ENCODE measurements around the gene TIAM2. TPM values are rescaled to one million over a fixed set of nuclear protein-coding genes. Genes with fewer than 3 reads are reported as not detected.
"Not testable (repeated sequence)": the region's sequence is repeated elsewhere in the genome, so short reads cannot be mapped to it uniquely, and the experiment has no call there.

The TIAM2 gene
- total RNA-seq, 2 donors from 2014 or later, result 9.3 to 10.3 TPM

- no peak overlapping the region for H3K4me3 ChIP-seq
- H3K9me3 ChIP-seq, result no peaks in the 10 kb centered on the region
- TF ChIP-seq CTCF (IDR thresholded peaks at IDR 0.05), result no peak
- no peaks in the 10 kb centered on the region for H3K36me3 ChIP-seq
- no peak overlapping the region for H3K27ac ChIP-seq
- DNase-seq (ENCODE audit: low spot score), result no peak
- no peaks in the 10 kb centered on the region for H3K27me3 ChIP-seq
- no peaks in the 10 kb centered on the region for H3K4me1 ChIP-seq
Measured at GRCh38 chr6:155181498-155181897, 186.4 kb downstream of the TIAM2 start.

- Histone ChIP-seq H3K4me3 (no peak overlapping the region), H3K27ac (no peak overlapping the region), H3K4me1 (no peaks in the 10 kb centered on the region), H3K36me3 (no peaks in the 10 kb centered on the region), H3K9me3 (no peaks in the 10 kb centered on the region), H3K27me3 (no peaks in the 10 kb centered on the region)
- no peak for DNase-seq (ENCODE audit: low spot score)
- no peak for TF ChIP-seq CTCF (IDR thresholded peaks at IDR 0.05)
Measured at GRCh38 chr6:155182103-155182502, 187.0 kb downstream of the TIAM2 start.

GRCh38 chr6:155183095-155183494 is 188.0 kb downstream of the TIAM2 start:
- no peaks in the 10 kb centered on the region for H3K27me3 ChIP-seq
- no peaks in the 10 kb centered on the region for H3K4me1 ChIP-seq
- DNase-seq (ENCODE audit: low spot score), result no peak
- no peaks in the 10 kb centered on the region for H3K36me3 ChIP-seq
- no peak for TF ChIP-seq CTCF (IDR thresholded peaks at IDR 0.05)
- no peaks in the 10 kb centered on the region for H3K9me3 ChIP-seq
- no peak overlapping the region for H3K4me3 ChIP-seq
- H3K27ac ChIP-seq, result no peak overlapping the region

- H3K36me3 ChIP-seq; H3K27me3 ChIP-seq; H3K9me3 ChIP-seq; DNase-seq (ENCODE audit: low spot score); H3K4me3 ChIP-seq; H3K27ac ChIP-seq; H3K4me1 ChIP-seq: not testable (repeated sequence)
Measured at GRCh38 chr6:155185041-155185440, 189.9 kb downstream of the TIAM2 start.

- Histone ChIP-seq H3K9me3 (no peaks in the 10 kb centered on the region), H3K4me1 (no peaks in the 10 kb centered on the region), H3K36me3 (no peaks in the 10 kb centered on the region), H3K27ac (no peak overlapping the region), H3K4me3 (no peak overlapping the region), H3K27me3 (no peaks in the 10 kb centered on the region)
- no peak for TF ChIP-seq CTCF (IDR thresholded peaks at IDR 0.05)
- DNase-seq (ENCODE audit: low spot score), result no peak
Measured at GRCh38 chr6:155185544-155185943, 190.4 kb downstream of the TIAM2 start.

- Histone ChIP-seq H3K27me3 (no peaks in the 10 kb centered on the region), H3K36me3 (no peaks in the 10 kb centered on the region), H3K27ac (no peak overlapping the region), H3K4me1 (no peaks in the 10 kb centered on the region), H3K4me3 (no peak overlapping the region), H3K9me3 (no peaks in the 10 kb centered on the region)
- DNase-seq (ENCODE audit: low spot score), result no peak
- no peak for TF ChIP-seq CTCF (IDR thresholded peaks at IDR 0.05)
Measured at GRCh38 chr6:155186052-155186658, 191.0 kb downstream of the TIAM2 start.

Measured in right atrium auricular region (tissue), 2 donors.